RWPE1 (cell line): ENCODE data around the gene WHRN.
A peak's percentile ranks its signal among the peaks of the same experiment; 100 is the strongest.

Experiments
- CTCF ChIA-PET: fragments of 350-600 bp; sonication (Branson Sonifier 250); formaldehyde crosslinking; extraction: SDS; loops from one replicate; lab custom pipeline; 2021; lab: Yijun Ruan, JAX
- POLR2A ChIA-PET: fragments of 400-600 bp; formaldehyde crosslinking; extraction: SDS; loops from one replicate; lab custom pipeline; 2020; ENCODE audit warnings: antibody characterized with exemption; ENCODE audit not compliant: low non-redundant PET; lab: Yijun Ruan, JAX
- DNase-seq: peaks from one replicate; pipeline ENCODE4 v3.0.0; 2012; ENCODE audit warnings: low spot score
- H3K27ac ChIP-seq: fragments of 450-650 bp; 2 replicates; pipeline ENCODE4 v1.5.1; 2017
- CTCF ChIP-seq: fragments of 450-650 bp; conservative IDR thresholded peaks from 2 replicates; pipeline ENCODE4 v1.5.1; 2017; ENCODE audit warnings: low read depth, mild to moderate bottlenecking

Gene WHRN

GRCh38 chr9:114469091-114469853 lies 36.0 kb downstream of the WHRN start:
- H3K27ac ChIP-seq: no peak overlapping the region
- ChIA-PET CTCF (interaction anchor here (0.9 kb wide), 1 partner anchor 64 kb away, joined by 3 read pairs; no protein-coding TSS in a partner anchor), POLR2A (no interaction called here)
- DNase-seq: no peak
- no peak for TF ChIP-seq CTCF

- CTCF ChIA-PET: interaction anchor here (0.9 kb wide), 2 partner anchors 15 to 62 kb away, joined by 3 to 4 read pairs; no protein-coding TSS in a partner anchor
- no peak for TF ChIP-seq CTCF
- POLR2A ChIA-PET: no interaction called here
- peak overlapping the region; percentile 14; the same call in 1 of the 2 replicates for H3K27ac ChIP-seq
- DNase-seq: no peak
Observed at GRCh38 chr9:114467910-114468309, 37.4 kb downstream of the WHRN start.

- DNase-seq: no peak
- ChIA-PET POLR2A (interaction anchor here (0.5 kb wide), 1 partner anchor 44 kb away, joined by 3 read pairs; no protein-coding TSS in a partner anchor), CTCF (interaction anchor here (0.9 kb wide), 1 partner anchor 15 kb away, joined by 4 read pairs; no protein-coding TSS in a partner anchor)
- no peak for TF ChIP-seq CTCF
- H3K27ac ChIP-seq: peak overlapping the region; percentile 14; the same call in 1 of the 2 replicates
Observed at GRCh38 chr9:114467226-114467750, 38.0 kb downstream of the WHRN start.

GRCh38 chr9:114465906-114466900 lies 39.1 kb downstream of the WHRN start:
- DNase-seq: no peak
- no peak overlapping the region for H3K27ac ChIP-seq
- CTCF ChIA-PET: interaction anchor here (0.6 to 1.2 kb wide), 5 partner anchors 22 to 187 kb away, joined by 3 to 4 read pairs (median 3); no protein-coding TSS in a partner anchor
- POLR2A ChIA-PET: no interaction called here
- no peak for TF ChIP-seq CTCF

GRCh38 chr9:114465417-114465816 lies 39.9 kb downstream of the WHRN start:
- ChIA-PET CTCF (interaction anchor here (0.7 to 1.2 kb wide), 4 partner anchors 23 to 188 kb away, joined by 3 to 4 read pairs (median 4); no protein-coding TSS in a partner anchor), POLR2A (no interaction called here)
- TF ChIP-seq CTCF: no peak
- DNase-seq: no peak
- H3K27ac ChIP-seq: no peak overlapping the region
